Stimulated activated CD4-positive, alpha-beta T cell treated with anti-CD3 and anti-CD28 coated beads, Interleukin-1b, Interleukin-23, amount 100 ng/mL, for 1 hour (primary cell): Measurements from ENCODE around the gene FSIP1.

ENCODE experiments used
- DNase-seq, 2 donors: peaks; one replicate each; pipeline ENCODE4 v3.0.0-alpha.2; 2020; ENCODE audit warnings: low read depth in 2 of 2

FSIP1 gene

GRCh38 chr15:39684233-39684632 lies 98.4 kb downstream of the FSIP1 start:
- DNase-seq = no peak

DNA sequence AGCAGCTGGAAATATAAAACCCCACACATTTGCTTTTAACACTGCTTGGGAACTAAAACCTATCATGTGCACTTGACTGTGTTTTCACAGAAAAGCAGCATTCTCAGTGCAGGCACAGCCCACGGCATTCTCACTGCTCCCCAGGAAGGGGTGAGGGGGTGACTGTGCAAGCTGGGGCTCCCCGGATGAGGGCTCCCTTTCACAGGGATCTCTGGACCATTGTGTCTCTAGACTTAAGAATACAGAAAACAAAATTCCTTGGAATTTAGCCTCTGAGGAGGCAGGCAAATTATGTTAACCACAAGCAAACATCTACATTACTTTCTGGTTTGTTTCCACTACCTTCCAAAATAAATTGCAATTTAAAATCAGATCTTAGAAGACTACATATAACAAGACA lies 100.3 kb downstream of the FSIP1 start:
- no peak for DNase-seq

- DNase-seq = no peak
Observed at GRCh38 chr15:39680868-39681267, 101.8 kb downstream of the FSIP1 start.

GRCh38 chr15:39672666-39673065 lies 110.0 kb downstream of the FSIP1 start:
- no peak for DNase-seq

- DNase-seq = no peak
Observed at GRCh38 chr15:39672184-39672583, 110.5 kb downstream of the FSIP1 start.

GRCh38 chr15:39670687-39671086 lies 112.0 kb downstream of the FSIP1 start:
- no peak for DNase-seq

- DNase-seq = no peak
Observed at GRCh38 chr15:39669661-39670060, 113.0 kb downstream of the FSIP1 start.

DNA sequence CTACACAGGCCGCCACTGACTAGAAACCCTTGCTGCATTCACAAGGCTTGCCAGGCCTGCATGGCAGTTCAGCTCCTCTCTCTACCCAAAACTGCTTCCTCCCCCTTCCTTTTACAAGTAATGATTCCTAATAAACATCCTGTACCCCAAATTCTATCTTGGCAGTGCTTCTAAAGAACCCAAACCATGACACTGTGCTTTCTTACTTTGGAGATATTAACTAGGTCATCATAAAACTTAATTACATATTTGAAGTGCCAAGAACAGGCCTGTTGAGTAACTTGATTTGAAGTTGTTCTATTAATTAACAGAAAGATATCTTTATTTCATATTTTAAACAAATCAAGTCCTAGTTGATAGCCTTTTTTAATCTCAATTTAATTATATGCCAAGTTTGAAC lies 113.4 kb downstream of the FSIP1 start:
- DNase-seq = no peak

DNA sequence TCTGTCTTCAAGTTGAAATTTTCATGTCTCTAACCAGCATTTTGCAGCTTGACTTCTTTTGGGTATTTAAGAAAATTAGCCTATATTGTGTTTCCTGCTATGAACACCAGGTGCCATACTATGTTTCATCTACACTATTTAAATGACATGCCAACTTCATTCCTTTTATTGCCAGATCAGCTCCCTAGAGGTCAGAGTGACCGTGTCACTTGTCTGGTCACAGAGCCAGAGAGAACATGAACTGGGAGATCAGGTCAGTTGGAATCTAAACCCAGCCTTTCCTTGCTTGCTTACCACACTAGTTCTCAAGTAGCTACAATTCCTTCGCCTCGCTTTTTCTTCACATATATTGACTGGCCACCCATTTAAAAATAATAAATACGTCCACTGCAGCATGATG lies 114.2 kb downstream of the FSIP1 start:
- no peak for DNase-seq

- DNase-seq = no peak
Observed at GRCh38 chr15:39667382-39668127, 115.1 kb downstream of the FSIP1 start.

DNA sequence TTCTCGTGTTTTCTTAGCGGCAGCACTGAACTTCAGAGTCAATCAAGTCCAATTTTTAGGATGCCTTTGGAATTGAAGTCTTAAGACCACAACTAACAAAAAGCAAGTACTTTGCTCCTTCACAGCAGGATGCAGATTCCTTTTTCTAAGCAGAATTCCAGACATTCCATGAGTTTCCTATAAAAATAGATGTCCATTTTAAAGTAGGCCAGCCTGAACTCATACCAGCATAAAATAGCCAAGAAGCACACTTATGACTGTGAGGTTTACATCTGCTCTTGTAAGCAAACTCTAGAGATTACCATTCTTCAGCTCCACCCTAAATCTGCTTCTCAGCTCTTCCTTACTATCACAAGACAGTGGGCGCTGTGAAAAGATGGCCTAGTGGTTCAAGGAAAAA lies 116.0 kb downstream of the FSIP1 start:
- DNase-seq = no peak

- no peak for DNase-seq
Observed at GRCh38 chr15:39665629-39666250, 116.9 kb downstream of the FSIP1 start.

- no peak for DNase-seq
Observed at GRCh38 chr15:39663704-39664250, 118.9 kb downstream of the FSIP1 start.

DNA sequence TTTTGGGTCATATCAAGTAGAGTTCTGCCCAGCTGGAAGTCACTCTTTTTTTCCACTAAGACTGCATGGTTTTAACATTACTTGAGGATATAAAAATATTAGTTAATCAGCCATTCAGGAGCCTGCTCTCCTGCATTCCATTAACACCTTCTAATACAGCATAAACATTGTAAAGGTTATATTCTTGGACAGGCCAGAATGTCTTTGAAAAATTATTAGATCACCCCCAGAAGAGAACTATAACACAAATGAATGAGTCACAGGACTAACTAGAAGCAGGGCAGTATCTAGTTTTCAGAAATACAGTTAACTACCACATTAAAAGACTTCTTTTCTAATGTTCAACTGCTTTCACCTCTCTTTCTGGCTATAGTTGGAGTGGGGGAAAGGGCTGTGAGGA lies 120.9 kb downstream of the FSIP1 start:
- no peak for DNase-seq

GRCh38 chr15:39658740-39659139 lies 123.9 kb downstream of the FSIP1 start:
- no peak for DNase-seq

GRCh38 chr15:39657668-39658067 lies 125.0 kb downstream of the FSIP1 start:
- DNase-seq = no peak

GRCh38 chr15:39657181-39657580 lies 125.5 kb downstream of the FSIP1 start:
- DNase-seq = no peak

GRCh38 chr15:39654304-39654703 lies 128.3 kb downstream of the FSIP1 start:
- no peak for DNase-seq

DNA sequence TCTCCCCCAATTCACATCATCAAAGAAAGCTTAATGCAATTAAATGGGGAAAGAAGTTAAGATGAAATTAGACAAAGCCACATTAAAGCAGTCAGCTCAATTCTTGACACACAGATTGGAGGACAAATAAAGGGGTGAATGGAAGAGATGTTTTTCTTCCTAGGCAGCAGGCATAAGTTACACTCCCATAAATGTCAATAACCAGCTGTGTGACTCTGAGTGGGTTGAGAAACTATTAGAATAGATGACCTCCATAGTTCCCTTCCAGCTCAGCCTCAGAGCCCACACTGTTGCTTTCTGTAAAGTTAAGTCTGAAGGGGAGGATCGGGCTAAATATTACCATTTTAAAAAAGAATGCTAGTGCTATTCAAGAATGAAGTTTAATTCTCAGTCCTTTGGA lies 130.8 kb downstream of the FSIP1 start:
- no peak for DNase-seq

- no peak for DNase-seq
Observed at GRCh38 chr15:39651295-39651694, 131.3 kb downstream of the FSIP1 start.

GRCh38 chr15:39649757-39650156 lies 132.9 kb downstream of the FSIP1 start:
- no peak for DNase-seq

- no peak for DNase-seq
Observed at GRCh38 chr15:39646425-39646824, 136.2 kb downstream of the FSIP1 start.

- no peak for DNase-seq
Observed at GRCh38 chr15:39645976-39646257, 136.7 kb downstream of the FSIP1 start.
